ENCODE data around the gene ADARB2. TPM values are rescaled to one million over a fixed set of nuclear protein-coding genes. Genes with fewer than 3 reads are reported as not detected.
A peak's percentile ranks its signal among the peaks of the same experiment; 100 is the strongest.

The ADARB2 gene
- total RNA-seq, 3 donors from 2014 or later = 0.31 to 4.2 TPM; not detected in 1

DNA sequence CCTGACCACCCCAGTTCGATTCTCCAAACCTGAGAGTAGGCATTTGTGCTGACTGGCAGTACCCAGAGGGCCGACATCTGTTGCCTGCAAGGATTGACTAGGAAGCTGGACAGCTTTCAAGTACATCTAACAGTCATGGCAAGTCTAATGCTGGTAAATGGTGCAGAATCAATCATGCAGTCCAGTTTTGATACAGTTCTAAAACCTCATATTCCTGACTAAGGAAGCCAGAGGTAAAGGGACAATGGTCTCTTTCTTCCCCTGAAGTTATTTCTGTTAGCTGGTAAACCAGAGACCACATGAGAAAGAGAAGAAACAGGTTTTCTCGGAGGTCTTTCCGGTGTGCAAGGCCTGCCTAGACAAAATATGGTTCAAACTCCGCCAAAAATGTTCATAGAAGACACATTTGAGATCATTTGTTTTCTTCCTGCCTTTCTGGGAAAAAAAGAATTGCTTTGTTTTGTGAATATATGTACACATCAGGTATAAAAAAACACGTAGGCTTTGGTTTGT, 584.0 kb downstream of the ADARB2 start:
- TF ChIP-seq, protein P1, sequence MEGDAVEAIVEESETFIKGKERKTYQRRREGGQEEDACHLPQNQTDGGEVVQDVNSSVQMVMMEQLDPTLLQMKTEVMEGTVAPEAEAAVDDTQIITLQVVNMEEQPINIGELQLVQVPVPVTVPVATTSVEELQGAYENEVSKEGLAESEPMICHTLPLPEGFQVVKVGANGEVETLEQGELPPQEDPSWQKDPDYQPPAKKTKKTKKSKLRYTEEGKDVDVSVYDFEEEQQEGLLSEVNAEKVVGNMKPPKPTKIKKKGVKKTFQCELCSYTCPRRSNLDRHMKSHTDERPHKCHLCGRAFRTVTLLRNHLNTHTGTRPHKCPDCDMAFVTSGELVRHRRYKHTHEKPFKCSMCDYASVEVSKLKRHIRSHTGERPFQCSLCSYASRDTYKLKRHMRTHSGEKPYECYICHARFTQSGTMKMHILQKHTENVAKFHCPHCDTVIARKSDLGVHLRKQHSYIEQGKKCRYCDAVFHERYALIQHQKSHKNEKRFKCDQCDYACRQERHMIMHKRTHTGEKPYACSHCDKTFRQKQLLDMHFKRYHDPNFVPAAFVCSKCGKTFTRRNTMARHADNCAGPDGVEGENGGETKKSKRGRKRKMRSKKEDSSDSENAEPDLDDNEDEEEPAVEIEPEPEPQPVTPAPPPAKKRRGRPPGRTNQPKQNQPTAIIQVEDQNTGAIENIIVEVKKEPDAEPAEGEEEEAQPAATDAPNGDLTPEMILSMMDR (IDR thresholded peaks at IDR 0.05) = no peak
- H3K4me1 ChIP-seq (ENCODE audit: low read depth) = no peaks in the 10 kb centered on the region
- DNase-seq (no peak), ATAC-seq (no peak)
- intact Hi-C loops (cut with DNase I, micrococcal nuclease) = no loop called here
- H3K9me3 ChIP-seq = no peaks in the 10 kb centered on the region
- H3K36me3 ChIP-seq (ENCODE audit: low read depth) = no peaks in the 10 kb centered on the region
- H3K4me3 ChIP-seq = no peak overlapping the region

DNA sequence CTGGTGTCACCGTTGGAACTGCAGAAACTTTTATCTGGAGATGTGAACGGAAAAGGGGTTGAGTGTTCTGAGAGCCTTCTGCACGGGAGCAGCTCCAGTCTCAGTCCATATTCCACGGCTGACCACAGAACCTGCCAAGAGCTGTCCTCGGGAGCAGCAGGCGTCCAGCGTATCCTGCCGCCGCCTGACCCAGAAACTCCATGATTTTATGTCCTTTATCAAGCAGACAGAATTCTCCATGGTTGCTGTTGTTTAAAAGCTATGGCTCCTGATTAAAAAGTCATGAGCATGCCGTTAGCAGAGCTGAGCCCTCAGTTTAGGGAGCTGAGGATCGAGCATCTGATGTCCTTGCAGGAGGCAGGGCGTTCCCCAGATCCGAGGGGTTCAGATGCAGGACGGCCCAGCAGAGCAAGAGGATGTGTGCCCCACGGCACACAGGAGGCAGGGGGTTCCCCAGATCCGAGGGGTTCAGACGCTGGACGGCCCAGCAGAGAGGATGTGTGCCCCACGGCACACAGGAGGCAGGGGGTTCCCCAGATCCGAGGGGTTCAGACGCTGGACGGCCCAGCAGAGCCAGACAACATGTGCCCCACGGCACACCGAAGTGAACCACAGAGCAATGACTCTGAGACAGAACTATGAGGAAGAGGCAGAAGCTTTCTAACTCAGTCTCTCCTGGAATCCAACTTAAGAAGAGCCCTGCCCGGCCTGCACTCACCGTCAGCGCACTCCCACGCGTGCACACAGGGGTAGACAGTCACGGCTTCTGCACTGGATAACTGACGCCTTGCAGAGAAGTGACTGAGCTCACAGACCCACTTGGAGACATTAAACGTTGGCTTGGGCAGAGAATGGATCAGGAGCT, 584.7 kb downstream of the ADARB2 start:
- no peak overlapping the region for H3K4me3 ChIP-seq
- H3K4me1 ChIP-seq (ENCODE audit: low read depth) = no peaks in the 10 kb centered on the region
- H3K9me3 ChIP-seq = no peaks in the 10 kb centered on the region
- TF ChIP-seq, protein P1 (IDR thresholded peaks at IDR 0.05) = no peak
- DNase-seq = no peak
- H3K36me3 ChIP-seq (ENCODE audit: low read depth) = no peaks in the 10 kb centered on the region
- ATAC-seq = no peak
- intact Hi-C loops (cut with DNase I, micrococcal nuclease) = no loop called here

DNA sequence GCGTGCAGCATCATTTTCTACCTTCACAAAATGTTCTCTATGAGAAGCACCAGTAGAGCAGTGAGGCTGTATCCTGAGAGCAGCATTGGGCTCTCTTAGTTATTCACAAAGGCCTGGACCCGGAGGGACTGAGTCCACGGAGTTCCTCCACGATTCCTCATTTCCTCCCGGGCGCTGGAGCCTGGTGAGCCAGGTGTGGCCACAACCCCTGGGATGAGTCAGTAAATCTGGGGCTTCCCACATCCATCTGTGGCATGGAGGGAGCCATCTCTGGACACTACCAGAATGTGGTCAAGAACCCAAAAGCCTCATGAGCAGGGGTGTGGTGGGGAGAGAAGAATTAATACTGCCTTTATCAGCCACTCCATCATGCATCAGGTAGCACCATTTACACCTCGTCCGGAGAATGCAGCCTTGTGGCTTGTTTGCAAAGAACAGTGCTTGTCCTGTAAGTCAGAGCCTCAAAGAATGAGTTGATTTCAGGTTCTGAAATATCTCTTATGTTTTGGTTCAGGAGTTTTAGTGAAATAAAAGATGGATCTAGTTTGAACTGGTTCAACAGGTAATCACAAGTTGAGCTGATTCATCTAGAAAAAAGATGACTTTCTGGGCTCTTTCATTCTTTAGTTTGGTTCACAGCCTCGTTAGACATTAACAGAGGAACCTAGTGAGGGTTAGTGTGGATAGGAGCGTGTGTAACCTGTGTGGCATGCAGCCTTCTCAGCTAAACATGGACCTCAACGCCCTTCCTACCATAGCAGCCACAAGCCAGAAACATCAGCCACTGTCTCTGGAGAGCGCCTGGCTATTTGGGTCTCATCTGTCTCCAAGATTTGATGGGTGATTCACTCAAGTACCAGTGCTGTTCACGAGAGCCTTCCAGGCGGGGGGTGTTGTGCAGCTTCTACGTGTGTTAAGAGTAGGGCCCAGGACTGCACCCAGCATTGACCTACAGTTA, 586.0 kb downstream of the ADARB2 start:
- Histone ChIP-seq H3K9me3 (peaks cover 3% of the 10 kb centered on the region), H3K4me3 (no peak overlapping the region), H3K4me1 (ENCODE audit: low read depth) (no peaks in the 10 kb centered on the region), H3K36me3 (ENCODE audit: low read depth) (no peaks in the 10 kb centered on the region)
- no peak for DNase-seq
- intact Hi-C loops (cut with DNase I, micrococcal nuclease) = no loop called here
- ATAC-seq = no peak
- TF ChIP-seq, protein P1 (IDR thresholded peaks at IDR 0.05) = no peak

DNA sequence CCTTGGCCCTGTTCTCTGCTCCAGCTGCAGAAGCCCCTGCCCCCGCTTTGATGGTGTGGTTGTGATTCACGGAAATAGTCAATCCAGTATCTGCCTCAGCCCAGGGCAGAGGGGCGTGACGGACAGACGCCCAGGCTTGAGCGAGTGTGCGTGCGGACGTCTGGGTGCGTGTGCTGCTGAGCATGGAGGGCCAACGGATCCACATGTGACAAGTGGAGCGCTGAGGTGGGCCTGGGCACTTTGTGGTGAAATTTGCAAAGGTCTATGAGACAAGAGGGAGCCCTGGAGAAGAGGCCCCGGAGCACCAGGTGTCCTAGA, 586.7 kb downstream of the ADARB2 start:
- DNase-seq = no peak
- H3K9me3 ChIP-seq = peaks cover 11% of the 10 kb centered on the region
- H3K36me3 ChIP-seq (ENCODE audit: low read depth) = no peaks in the 10 kb centered on the region
- no peak for ATAC-seq
- H3K4me3 ChIP-seq = no peak overlapping the region
- TF ChIP-seq, protein P1 (IDR thresholded peaks at IDR 0.05) = no peak
- intact Hi-C loops (cut with DNase I, micrococcal nuclease) = no loop called here
- H3K4me1 ChIP-seq (ENCODE audit: low read depth) = no peaks in the 10 kb centered on the region

DNA sequence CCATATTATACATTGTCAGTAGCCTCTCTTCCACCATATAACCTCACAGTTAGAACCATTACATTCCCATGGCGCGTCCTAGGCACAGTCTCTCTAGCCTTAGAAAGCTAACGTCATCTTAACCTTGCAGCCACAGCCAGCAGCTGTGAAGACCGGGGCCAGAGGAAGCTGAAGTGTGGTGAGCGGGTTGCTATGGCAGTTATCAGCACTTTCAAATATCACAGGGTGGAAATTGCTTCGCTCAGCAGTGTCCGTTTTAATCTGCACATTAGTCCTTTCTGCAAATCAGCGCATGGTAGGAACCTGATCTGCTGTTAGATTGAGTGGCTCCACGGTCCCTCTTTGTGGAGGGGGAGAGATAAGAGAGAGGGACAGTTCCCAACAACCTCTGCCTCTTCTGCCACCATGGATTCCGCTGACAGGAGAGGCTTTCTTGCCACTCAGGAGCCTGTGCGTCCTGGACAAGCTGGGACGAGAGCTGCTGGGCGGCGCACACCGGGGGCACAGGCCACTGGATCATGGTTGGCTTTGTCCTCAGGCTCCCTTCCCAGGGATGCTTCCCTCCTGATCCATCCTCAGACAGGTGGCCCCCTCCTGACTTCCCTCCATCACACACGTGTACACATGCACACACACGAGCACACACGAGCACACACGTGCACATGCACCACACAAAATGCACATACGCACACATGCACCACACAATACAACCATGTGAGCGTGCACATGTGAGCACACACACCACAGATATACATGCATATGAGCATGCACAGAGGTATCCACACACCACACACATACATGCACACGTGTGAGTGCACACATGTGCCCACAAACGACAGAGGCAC, 587.3 kb downstream of the ADARB2 start:
- intact Hi-C loops (cut with DNase I, micrococcal nuclease) = no loop called here
- DNase-seq = peak in 1 of 3 donors; percentile 36
- Histone ChIP-seq H3K9me3 (peaks cover 13% of the 10 kb centered on the region), H3K36me3 (ENCODE audit: low read depth) (no peaks in the 10 kb centered on the region), H3K4me1 (ENCODE audit: low read depth) (no peaks in the 10 kb centered on the region), H3K4me3 (no peak overlapping the region)
- TF ChIP-seq, protein P1 (IDR thresholded peaks at IDR 0.05) = no peak
- peak; percentile 92 for ATAC-seq
